ENCODE results near the gene LCA5L.

DNA sequence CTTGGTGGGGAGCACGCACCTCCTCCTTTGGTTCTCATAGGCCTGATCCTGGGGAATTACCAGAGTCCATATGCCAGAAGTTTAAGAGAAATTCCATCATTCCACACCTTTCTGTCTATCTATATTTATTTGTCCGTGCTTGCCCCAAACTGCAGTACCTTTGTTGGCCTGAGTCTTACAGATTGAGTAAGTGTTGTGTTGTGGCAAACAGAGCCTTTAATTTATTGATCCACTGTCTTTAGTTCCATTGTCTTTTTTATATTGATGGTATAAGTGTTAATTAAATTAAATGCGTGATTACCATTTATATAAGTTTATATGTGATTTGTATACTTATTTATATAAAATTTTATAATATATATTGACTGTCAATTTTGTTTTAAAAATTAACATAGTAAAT, 11.1 kb upstream of the LCA5L start:
- TF ChIP-seq, protein P1, sequence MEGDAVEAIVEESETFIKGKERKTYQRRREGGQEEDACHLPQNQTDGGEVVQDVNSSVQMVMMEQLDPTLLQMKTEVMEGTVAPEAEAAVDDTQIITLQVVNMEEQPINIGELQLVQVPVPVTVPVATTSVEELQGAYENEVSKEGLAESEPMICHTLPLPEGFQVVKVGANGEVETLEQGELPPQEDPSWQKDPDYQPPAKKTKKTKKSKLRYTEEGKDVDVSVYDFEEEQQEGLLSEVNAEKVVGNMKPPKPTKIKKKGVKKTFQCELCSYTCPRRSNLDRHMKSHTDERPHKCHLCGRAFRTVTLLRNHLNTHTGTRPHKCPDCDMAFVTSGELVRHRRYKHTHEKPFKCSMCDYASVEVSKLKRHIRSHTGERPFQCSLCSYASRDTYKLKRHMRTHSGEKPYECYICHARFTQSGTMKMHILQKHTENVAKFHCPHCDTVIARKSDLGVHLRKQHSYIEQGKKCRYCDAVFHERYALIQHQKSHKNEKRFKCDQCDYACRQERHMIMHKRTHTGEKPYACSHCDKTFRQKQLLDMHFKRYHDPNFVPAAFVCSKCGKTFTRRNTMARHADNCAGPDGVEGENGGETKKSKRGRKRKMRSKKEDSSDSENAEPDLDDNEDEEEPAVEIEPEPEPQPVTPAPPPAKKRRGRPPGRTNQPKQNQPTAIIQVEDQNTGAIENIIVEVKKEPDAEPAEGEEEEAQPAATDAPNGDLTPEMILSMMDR (optimal IDR thresholded peaks at IDR 0.05 in 1 of 3, IDR thresholded peaks at IDR 0.05 in 1 of 3, conservative IDR thresholded peaks at IDR 0.05 in 1 of 3; ENCODE audit: extremely low read depth in 1 of 3, insufficient read depth in 2 of 3, low read length in 3 of 3), result peak in 2 of 3 experiments; percentile 21 to 28
- no peak for TF ChIP-seq EZH2 (IDR thresholded peaks at IDR 0.05; ENCODE audit: low read length)

Measured in keratinocyte (primary cell).